CD1c-positive myeloid dendritic cell (primary cell): ENCODE data around the gene NDUFV3.
A peak's percentile ranks its signal among the peaks of the same experiment; 100 is the strongest.
"Not testable (repeated sequence)": the region's sequence is repeated elsewhere in the genome, so short reads cannot be mapped to it uniquely, and the experiment has no call there.

Source experiments
- DNase-seq: peaks from one replicate; pipeline ENCODE4 v3.0.0-alpha.2; 2016; ENCODE audit errors: extremely low spot score

Gene NDUFV3

DNA sequence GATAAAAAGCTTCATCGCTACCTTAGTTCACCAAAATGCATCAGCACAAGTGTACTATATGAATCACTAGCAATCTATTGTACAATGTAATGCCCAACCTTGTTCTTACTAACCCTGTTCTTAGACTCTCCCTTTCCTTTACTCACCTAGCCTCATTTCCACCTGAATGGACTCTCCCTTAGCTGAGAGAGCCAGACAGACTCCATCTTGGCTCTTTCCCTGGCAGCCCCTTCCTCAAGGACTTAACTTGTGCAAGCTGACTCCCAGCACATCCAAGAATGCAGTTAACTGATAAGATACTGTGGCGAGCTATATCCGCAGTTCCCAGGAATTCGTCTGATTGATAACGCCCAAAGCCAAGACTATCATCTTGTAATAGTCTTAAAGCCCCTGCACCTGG lies 43.3 kb downstream of the NDUFV3 start:
- DNase-seq = not testable (repeated sequence)

- not testable (repeated sequence) for DNase-seq
Measured at GRCh38 chr21:42937034-42937940, 44.2 kb downstream of the NDUFV3 start.

- DNase-seq = no peak
Measured at GRCh38 chr21:42937960-42938605, 45.0 kb downstream of the NDUFV3 start.

- not testable (repeated sequence) for DNase-seq
Measured at GRCh38 chr21:42938606-42938995, 45.5 kb downstream of the NDUFV3 start.

DNA sequence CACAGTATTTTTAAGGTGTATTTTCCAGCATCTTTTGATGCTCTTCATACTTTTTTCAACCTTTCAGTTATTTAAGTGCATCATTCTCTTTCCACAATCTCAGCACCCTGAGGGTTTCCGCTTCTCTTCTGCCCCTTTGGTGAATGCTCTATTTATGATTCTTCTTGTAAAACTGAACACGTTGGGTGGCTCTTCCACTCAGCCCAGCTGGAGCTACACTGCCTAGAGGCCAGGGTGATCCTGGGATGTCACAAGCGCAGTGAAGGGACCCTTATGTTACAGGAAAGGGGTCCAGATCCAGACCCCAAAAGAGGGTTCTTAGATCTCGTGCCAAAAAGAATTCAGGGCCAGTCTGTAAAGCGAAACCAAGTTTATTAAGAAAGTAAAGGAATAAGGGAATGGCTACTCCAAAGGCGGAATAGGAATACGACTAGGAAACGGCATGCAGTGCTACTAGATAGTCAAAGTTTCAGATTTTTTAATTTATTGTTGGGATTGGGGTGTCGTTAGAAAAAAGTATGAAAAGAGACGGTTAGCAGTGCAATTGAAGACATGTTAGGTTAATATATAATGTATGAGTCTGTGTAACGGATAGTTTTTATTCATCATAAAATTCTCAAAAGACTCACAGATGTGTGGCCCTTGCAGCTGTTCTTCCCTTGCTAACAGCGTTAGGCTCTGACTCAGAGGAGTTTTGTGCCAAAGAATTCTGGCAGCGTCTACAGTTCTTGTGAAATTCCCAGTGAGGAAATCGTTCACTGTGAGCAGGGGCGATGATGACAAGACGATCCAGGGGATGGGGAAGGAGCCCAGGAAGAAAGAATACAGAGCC lies 46.7 kb downstream of the NDUFV3 start:
- peak; percentile 61 for DNase-seq

- no peak for DNase-seq
Measured at GRCh38 chr21:42941696-42942085, 48.6 kb downstream of the NDUFV3 start.

DNA sequence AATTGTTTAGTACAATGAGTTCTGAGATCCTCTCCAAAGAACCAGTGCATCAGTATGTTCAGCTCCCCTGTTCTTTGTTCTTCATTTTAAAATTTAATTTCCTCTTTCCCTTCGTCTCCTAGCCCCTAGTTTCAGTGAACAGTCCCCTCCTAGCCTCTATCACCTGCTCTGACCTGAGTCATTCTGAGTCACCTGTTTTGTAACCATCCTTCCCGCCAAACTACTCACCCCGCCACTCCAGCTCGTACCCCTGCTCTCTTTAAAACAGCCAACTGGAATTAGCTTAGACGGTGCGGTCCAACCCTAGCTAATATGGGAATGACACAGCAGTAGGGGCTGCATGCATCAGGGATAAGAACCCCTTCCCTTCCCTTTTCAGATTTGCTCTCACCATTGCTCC lies 49.1 kb downstream of the NDUFV3 start:
- DNase-seq = no peak

DNA sequence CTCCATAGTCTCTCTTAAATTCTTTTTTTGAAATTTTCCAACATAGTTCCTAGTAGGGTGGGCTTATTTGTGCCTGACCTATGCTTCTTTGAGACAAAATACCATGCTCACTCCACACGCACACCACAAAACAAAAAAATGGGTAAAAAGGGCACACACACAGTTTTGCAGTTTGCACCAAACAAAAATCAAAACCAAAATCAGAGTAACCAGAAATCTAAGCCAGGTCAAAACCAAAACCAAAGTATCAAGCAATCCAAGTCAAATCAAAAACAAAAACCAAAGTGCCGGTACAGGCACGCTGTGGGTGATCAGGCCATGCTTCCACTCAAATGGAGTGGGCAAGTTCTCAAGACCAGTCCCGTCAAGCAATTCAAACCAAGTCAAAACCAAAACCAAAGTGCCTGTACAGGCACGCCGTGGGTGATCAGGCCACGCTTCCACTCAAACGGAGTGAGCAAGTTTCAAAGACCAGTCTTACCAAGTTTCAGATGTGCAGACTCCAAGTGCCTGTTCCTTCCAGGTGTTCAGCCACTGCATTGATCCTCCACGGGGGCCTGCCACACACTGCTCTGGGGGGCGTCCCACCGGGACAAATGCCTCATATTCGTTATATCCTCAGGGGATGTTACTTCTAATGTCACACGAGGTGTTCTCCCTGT lies 56.1 kb downstream of the NDUFV3 start:
- DNase-seq = not testable (repeated sequence)

DNA sequence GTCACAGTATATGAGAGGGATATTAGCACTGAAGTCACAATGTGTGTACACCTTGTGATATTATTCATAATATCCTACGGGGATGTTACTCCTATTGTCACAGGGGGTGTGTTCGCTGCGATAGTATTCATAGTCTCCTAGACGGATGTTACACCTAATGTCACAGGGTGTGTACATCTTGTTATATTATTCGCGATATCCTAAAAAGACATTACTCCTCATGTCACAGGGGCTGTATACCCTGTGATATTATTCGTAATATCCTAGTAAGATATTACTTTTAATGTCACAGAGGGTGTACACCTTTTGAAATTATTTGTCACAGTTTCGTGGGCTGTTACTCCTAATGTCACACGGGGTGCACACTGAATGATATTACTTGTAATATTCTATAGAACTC lies 58.1 kb downstream of the NDUFV3 start:
- not testable (repeated sequence) for DNase-seq

- DNase-seq = no peak
Measured at GRCh38 chr21:42956824-42957630, 63.9 kb downstream of the NDUFV3 start.

- not testable (repeated sequence) for DNase-seq
Measured at GRCh38 chr21:42958122-42958521, 65.0 kb downstream of the NDUFV3 start.

DNA sequence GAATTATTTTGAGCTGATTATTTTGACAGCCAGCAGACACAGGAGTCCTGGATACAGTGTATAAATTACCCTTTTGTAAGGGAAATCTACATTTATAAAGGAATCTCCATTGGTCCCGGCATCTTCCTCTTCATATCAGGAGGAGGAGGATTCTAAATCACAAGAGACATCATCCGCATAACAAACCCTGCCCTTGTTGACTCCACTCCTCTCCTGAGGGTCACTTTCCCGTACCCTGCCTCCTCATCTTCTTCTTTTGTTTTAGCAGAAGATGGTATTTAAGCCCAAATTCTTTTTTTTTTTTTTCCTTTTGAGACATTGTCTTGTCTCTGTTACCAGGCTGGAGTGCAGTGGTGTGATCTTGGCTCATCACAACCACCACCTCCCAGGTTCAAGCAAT lies 66.6 kb downstream of the NDUFV3 start:
- no peak for DNase-seq

- DNase-seq = no peak
Measured at GRCh38 chr21:42962380-42963007, 69.4 kb downstream of the NDUFV3 start.
